Tibial nerve (tissue), 4 donors: ENCODE data around the gene CNKSR2. TPM values are rescaled to one million over a fixed set of nuclear protein-coding genes. Genes with fewer than 3 reads are reported as not detected.

Experiments
- DNase-seq, 2 donors: peaks; one replicate each; pipeline ENCODE4 v3.0.0-alpha.2; 2019; ENCODE audit warnings: low spot score in 2 of 2
- H3K27ac ChIP-seq, 4 donors: fragments of 200-600 bp; sonication (generic) in 3 of 4; one replicate each; pipeline ENCODE4 v1.5.1; 2017 to 2019; ENCODE audit warnings: mild to moderate bottlenecking in 1 of 4
- H3K27me3 ChIP-seq, 2 donors: fragments of 200-600 bp; sonication (generic) in 1 of 2; one replicate each; pipeline versions ENCODE4 v1.5.1 to v1.6.0; 2017 to 2019
- H3K36me3 ChIP-seq, 3 donors: fragments of 200-600 bp; sonication (generic); one replicate each; pipeline ENCODE4 v1.5.1; 2018 to 2019
- H3K4me1 ChIP-seq, 4 donors: fragments of 200-600 bp; sonication (generic) in 3 of 4; one replicate each; pipeline ENCODE4 v1.5.1; 2017 to 2019
- H3K4me3 ChIP-seq, 4 donors: fragments of 200-600 bp; sonication (generic) in 3 of 4; one replicate each; pipeline ENCODE4 v1.5.1; 2017 to 2019; ENCODE audit warnings: mild to moderate bottlenecking in 1 of 4, moderate library complexity in 1 of 4
- H3K9me3 ChIP-seq, 4 donors: fragments of 200-600 bp; sonication (generic) in 3 of 4; one replicate each; pipeline ENCODE4 v1.5.1; 2017 to 2019
- EP300 ChIP-seq, 2 donors: sonication (generic); formaldehyde crosslinking; IDR thresholded peaks; one replicate each; pipeline ENCODE4 v1.6.1; 2017; ENCODE audit warnings: antibody characterized with exemption in 2 of 2, mild to moderate bottlenecking in 1 of 2
- POLR2A ChIP-seq, 2 donors: fragments of 450-650 bp; IDR thresholded peaks; one replicate each; pipeline ENCODE4 v1.6.1; 2017; ENCODE audit warnings: antibody characterized with exemption in 2 of 2, mild to moderate bottlenecking in 2 of 2, moderate library complexity in 2 of 2
- WGBS, 2 donors: methylation state at CpG; one replicate each; pipeline ENCODE4 v1.1.5; 2018; 5-methylcytosine and 5-hydroxymethylcytosine counted together
- total RNA-seq, 4 donors: library from RNA; depleted of rRNA; stranded (reverse); fragments of >200 nt; gene quantifications; one replicate each; pipeline ENCODE4 v1.1.0, GENCODE V29; 2016
- TF ChIP-seq, protein P1 (sequence below), 5 experiments: fragments of 200-600 bp in 3 of 5; fragments of 450-650 bp in 2 of 5; sonication (generic) in 3 of 5; IDR thresholded peaks; one replicate each; pipeline ENCODE4 v1.5.1; 2016 to 2019; ENCODE audit warnings: antibody characterized with exemption in 5 of 5, mild to moderate bottlenecking in 3 of 5, moderate library complexity in 2 of 5

The CNKSR2 gene
- total RNA-seq, 4 donors from 2014 or later: 28.8 to 98.3 (median 56.5) TPM

DNA sequence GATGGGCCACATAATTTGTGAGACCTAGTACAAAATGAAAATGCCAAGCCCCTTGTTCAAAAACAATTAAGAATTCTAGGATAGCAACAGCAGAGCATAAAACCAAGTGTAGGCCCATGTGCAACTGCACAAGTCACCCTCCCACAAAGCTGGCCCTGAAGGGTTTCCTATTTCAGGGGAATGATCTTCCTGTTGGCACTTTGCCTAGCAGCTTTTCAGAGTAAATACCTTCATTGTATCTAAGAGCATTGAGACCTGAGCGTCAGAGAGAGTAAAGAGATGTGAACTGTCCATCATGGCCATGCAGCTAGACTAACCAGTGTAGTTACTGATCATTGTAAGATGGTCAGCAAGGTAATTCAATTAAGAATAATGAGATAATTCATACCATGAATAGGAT lies 113.6 kb downstream of the CNKSR2 start:
- H3K9me3 ChIP-seq: no peaks in the 10 kb centered on the region
- no peaks in the 10 kb centered on the region for H3K27me3 ChIP-seq
- WGBS, 2 donors: 46 to 57% methylated on average over 1 of the region's 1 CpG
- TF ChIP-seq POLR2A (IDR thresholded peaks at IDR 0.05) (no peak), EP300 (IDR thresholded peaks at IDR 0.05) (no peak)
- TF ChIP-seq, protein P1, sequence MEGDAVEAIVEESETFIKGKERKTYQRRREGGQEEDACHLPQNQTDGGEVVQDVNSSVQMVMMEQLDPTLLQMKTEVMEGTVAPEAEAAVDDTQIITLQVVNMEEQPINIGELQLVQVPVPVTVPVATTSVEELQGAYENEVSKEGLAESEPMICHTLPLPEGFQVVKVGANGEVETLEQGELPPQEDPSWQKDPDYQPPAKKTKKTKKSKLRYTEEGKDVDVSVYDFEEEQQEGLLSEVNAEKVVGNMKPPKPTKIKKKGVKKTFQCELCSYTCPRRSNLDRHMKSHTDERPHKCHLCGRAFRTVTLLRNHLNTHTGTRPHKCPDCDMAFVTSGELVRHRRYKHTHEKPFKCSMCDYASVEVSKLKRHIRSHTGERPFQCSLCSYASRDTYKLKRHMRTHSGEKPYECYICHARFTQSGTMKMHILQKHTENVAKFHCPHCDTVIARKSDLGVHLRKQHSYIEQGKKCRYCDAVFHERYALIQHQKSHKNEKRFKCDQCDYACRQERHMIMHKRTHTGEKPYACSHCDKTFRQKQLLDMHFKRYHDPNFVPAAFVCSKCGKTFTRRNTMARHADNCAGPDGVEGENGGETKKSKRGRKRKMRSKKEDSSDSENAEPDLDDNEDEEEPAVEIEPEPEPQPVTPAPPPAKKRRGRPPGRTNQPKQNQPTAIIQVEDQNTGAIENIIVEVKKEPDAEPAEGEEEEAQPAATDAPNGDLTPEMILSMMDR (IDR thresholded peaks at IDR 0.05): no peak
- no peak overlapping the region for H3K4me3 ChIP-seq
- H3K27ac ChIP-seq: no peak overlapping the region
- no peaks in the 10 kb centered on the region for H3K36me3 ChIP-seq
- no peaks in the 10 kb centered on the region for H3K4me1 ChIP-seq
- no peak for DNase-seq

DNA sequence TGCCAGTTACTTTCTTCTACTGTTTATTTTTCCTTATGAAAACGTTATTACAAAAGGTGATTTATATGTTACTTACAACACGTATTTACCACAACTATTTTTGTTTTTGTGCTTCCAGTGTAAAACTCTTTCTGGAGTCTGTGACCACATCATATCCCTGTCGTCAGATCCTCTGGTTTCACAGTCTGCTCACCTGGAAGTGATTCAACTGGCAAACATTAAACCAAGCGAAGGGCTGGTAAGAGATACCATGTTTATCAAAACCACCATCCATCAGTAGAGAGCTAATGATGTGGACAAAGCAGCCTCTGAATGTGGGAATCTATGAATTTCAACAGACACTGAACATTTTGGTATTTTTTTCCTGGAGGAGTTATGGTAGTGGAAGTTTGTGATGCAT lies 116.1 kb downstream of the CNKSR2 start:
- TF ChIP-seq POLR2A (IDR thresholded peaks at IDR 0.05) (no peak), EP300 (IDR thresholded peaks at IDR 0.05) (no peak)
- TF ChIP-seq, protein P1 (IDR thresholded peaks at IDR 0.05): no peak
- H3K27ac ChIP-seq: no peak overlapping the region
- no peak overlapping the region for H3K4me3 ChIP-seq
- H3K9me3 ChIP-seq: no peaks in the 10 kb centered on the region
- WGBS, 2 donors: 60 to 85% methylated on average over 4 of the region's 4 CpGs
- DNase-seq: no peak
- no peaks in the 10 kb centered on the region for H3K27me3 ChIP-seq
- H3K36me3 ChIP-seq: no peaks in the 10 kb centered on the region
- H3K4me1 ChIP-seq: no peaks in the 10 kb centered on the region

DNA sequence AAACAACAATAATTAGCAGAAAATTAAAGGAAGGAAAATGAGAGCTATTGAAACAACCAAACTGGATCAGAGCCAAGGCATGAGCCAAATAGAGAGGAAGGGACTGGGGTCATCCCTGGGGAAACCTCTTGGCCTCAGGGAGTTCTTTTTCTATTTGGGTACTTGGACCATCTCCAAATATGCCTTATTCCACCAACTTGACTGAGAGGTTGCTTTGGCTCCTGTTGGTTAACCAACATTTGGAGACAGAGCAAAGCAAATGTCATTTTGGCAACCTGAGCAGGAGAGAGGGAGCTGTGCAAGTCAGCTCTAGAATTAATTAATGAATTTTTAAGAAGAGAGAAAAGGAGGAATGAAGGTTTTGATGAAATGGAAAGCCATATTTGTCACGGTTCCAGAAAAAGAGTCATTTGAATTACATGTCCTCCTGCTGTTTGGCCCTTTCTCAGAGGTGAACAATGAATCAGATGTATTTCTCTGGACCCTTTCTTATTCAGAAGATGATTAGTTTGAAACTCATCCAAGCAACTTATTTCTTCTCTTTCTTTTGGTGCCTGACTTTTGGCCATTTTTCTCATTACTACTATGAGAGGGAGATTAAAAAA lies 119.1 kb downstream of the CNKSR2 start:
- Histone ChIP-seq H3K4me3 (no peak overlapping the region), H3K36me3 (no peaks in the 10 kb centered on the region), H3K9me3 (no peaks in the 10 kb centered on the region), H3K4me1 (no peaks in the 10 kb centered on the region), H3K27me3 (no peaks in the 10 kb centered on the region), H3K27ac (no peak overlapping the region)
- 39 to 87% methylated on average over 1 of the region's 1 CpG for WGBS, 2 donors
- no peak for TF ChIP-seq EP300 (IDR thresholded peaks at IDR 0.05)
- no peak for TF ChIP-seq POLR2A (IDR thresholded peaks at IDR 0.05)
- TF ChIP-seq, protein P1 (IDR thresholded peaks at IDR 0.05): no peak
- DNase-seq: no peak

DNA sequence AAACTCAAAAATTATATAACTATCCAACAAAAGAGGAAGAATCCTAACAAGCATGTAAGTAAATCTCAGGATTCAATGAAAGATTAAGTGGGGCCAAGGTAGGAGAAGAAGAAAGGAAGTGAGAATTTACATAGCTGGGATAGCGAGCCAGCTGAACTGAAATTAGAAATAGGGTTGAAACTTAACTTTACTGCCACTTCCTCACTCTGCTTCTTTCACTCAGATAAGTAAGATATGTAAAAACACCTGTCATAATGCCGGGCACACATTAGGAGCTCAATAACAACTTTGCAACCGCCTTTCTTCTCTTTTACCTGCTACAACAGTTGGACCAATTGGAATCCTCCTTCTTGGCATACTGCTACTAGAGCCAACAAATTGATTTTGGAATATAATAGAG lies 129.4 kb downstream of the CNKSR2 start:
- Histone ChIP-seq H3K4me3 (no peak overlapping the region), H3K36me3 (no peaks in the 10 kb centered on the region), H3K27me3 (no peaks in the 10 kb centered on the region), H3K4me1 (no peaks in the 10 kb centered on the region), H3K27ac (no peak overlapping the region), H3K9me3 (no peaks in the 10 kb centered on the region)
- no peak for DNase-seq
- WGBS, 2 donors: 74 to 88% methylated on average over 3 of the region's 3 CpGs
- no peak for TF ChIP-seq POLR2A (IDR thresholded peaks at IDR 0.05)
- TF ChIP-seq, protein P1 (IDR thresholded peaks at IDR 0.05): no peak
- no peak for TF ChIP-seq EP300 (IDR thresholded peaks at IDR 0.05)

DNA sequence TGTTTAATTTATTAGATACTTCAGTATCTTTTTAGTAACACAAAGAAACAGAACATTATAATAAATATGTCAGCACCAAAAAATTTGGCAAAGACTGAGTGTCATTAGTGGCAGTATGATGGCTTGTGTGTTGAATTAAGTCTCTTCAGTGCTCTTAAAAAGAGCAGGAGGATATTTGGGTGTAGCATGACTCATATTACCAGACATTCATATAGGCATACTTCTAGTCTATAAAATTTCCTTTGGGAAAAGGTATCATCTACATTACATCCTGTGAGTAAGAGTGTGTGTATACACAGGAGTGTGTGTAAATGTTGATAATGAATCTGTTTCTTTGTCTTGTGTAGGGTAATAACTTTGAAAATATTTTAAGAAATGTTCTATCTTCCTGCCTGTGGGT lies 135.7 kb downstream of the CNKSR2 start:
- Histone ChIP-seq H3K4me1 (no peaks in the 10 kb centered on the region), H3K36me3 (no peaks in the 10 kb centered on the region), H3K9me3 (no peaks in the 10 kb centered on the region), H3K4me3 (no peak overlapping the region), H3K27ac (no peak overlapping the region), H3K27me3 (peaks cover 0 to 5% of the 10 kb centered on the region in 2 donors)
- TF ChIP-seq, protein P1 (IDR thresholded peaks at IDR 0.05): no peak
- TF ChIP-seq EP300 (IDR thresholded peaks at IDR 0.05) (no peak), POLR2A (IDR thresholded peaks at IDR 0.05) (no peak)
- no peak for DNase-seq
